Frontal cortex (tissue), 4 donors: Measurements from ENCODE around the gene SOBP. TPM values are rescaled to one million over a fixed set of nuclear protein-coding genes. Genes with fewer than 3 reads are reported as not detected.

Experiments used
- DNase-seq, 2 donors: peaks; one replicate each; pipeline ENCODE4 v3.0.0; 2012; ENCODE audit warnings: low spot score in 2 of 2
- FAIRE-seq: peaks from 2 replicates; lab custom pipeline; 2012; peaks lifted over from hg19 to GRCh38; lab: Jason Lieb, UNC
- total RNA-seq: library from RNA; depleted of rRNA; stranded (reverse); fragments of >200 nt; gene quantifications from one replicate; pipeline ENCODE4 v1.2.3, GENCODE V29; 2014
- donor health status: control.
- donor health status: control.
- donor health status: control.

The SOBP gene
- total RNA-seq, 1 donor from 2014 or later = 42.4 TPM

- no peak for FAIRE-seq
- DNase-seq = no peak
Observed at GRCh38 chr6:107630348-107630977, 140.5 kb downstream of the SOBP start.

- no peak for DNase-seq
- no peak for FAIRE-seq
Observed at GRCh38 chr6:107632381-107633136, 142.6 kb downstream of the SOBP start.

- FAIRE-seq = no peak
- no peak for DNase-seq
Observed at GRCh38 chr6:107633680-107634323, 143.9 kb downstream of the SOBP start.

GRCh38 chr6:107634324-107635056 lies 144.6 kb downstream of the SOBP start:
- DNase-seq (peak; percentile 47 to 58), FAIRE-seq (no peak)

GRCh38 chr6:107635057-107635515 lies 145.2 kb downstream of the SOBP start:
- FAIRE-seq (no peak), DNase-seq (no peak)

GRCh38 chr6:107636486-107636885 lies 146.6 kb downstream of the SOBP start:
- FAIRE-seq (no peak), DNase-seq (no peak)

- FAIRE-seq (no peak), DNase-seq (no peak)
Observed at GRCh38 chr6:107637316-107638315, 147.7 kb downstream of the SOBP start.

- DNase-seq (no peak), FAIRE-seq (no peak)
Observed at GRCh38 chr6:107638493-107638892, 148.6 kb downstream of the SOBP start.

GRCh38 chr6:107639511-107639910 lies 149.6 kb downstream of the SOBP start:
- DNase-seq (no peak), FAIRE-seq (no peak)

GRCh38 chr6:107641071-107641470 lies 151.2 kb downstream of the SOBP start:
- no peak for FAIRE-seq
- no peak for DNase-seq

- no peak for FAIRE-seq
- no peak for DNase-seq
Observed at GRCh38 chr6:107641500-107641941, 151.6 kb downstream of the SOBP start.

GRCh38 chr6:107642095-107642860 lies 152.4 kb downstream of the SOBP start:
- no peak for FAIRE-seq
- DNase-seq = no peak

- no peak for DNase-seq
- FAIRE-seq = no peak
Observed at GRCh38 chr6:107642861-107643328, 153.0 kb downstream of the SOBP start.

GRCh38 chr6:107644513-107644912 lies 154.6 kb downstream of the SOBP start:
- FAIRE-seq = no peak

GRCh38 chr6:107645740-107646139 lies 155.8 kb downstream of the SOBP start:
- DNase-seq = no peak
- no peak for FAIRE-seq

More at GRCh38 chr6:107644513-107644912, 154.6 kb downstream of the SOBP start:
- no peak for DNase-seq

GRCh38 chr6:107646176-107646575 lies 156.3 kb downstream of the SOBP start:
- DNase-seq (no peak), FAIRE-seq (no peak)

- FAIRE-seq (no peak), DNase-seq (no peak)
Observed at GRCh38 chr6:107646776-107647438, 157.0 kb downstream of the SOBP start.
